Stimulated activated naive CD8-positive, alpha-beta T cell treated with anti-CD3 and anti-CD28 coated beads, Interleukin-15, Interleukin-2, amounts not matched to agents 100 ng/mL and 50 ng/mL, for 24 hours (primary cell): Measurements from ENCODE around the gene VAT1L.

Experiments
- H3K27ac Mint-ChIP-seq: one replicate; pipeline ENCODE4 v1.8.0; 2021; ENCODE audit warnings: mild to moderate bottlenecking, mixed read lengths
- H3K27me3 Mint-ChIP-seq: one replicate; pipeline ENCODE4 v1.8.0; 2021; ENCODE audit warnings: mixed read lengths
- H3K36me3 Mint-ChIP-seq: one replicate; pipeline ENCODE4 v1.8.0; 2021; ENCODE audit warnings: low read depth, mixed read lengths
- H3K4me1 Mint-ChIP-seq: one replicate; pipeline ENCODE4 v1.8.0; 2021; ENCODE audit warnings: low read depth, mixed read lengths
- H3K4me3 Mint-ChIP-seq: one replicate; pipeline ENCODE4 v1.8.0; 2021; ENCODE audit warnings: mild to moderate bottlenecking, mixed read lengths
- H3K9me3 Mint-ChIP-seq: one replicate; pipeline ENCODE4 v1.8.0; 2021; ENCODE audit warnings: mixed read lengths

The VAT1L gene

GRCh38 chr16:77763994-77764393 is 24.4 kb upstream of the VAT1L start:
- Mint-ChIP-seq H3K36me3 (no peaks in the 10 kb centered on the region), H3K4me3 (no peak overlapping the region), H3K9me3 (no peaks in the 10 kb centered on the region), H3K27ac (no peak overlapping the region), H3K27me3 (peaks cover 9% of the 10 kb centered on the region), H3K4me1 (no peaks in the 10 kb centered on the region)

- Mint-ChIP-seq H3K27me3 (peaks cover 9% of the 10 kb centered on the region), H3K36me3 (no peaks in the 10 kb centered on the region), H3K4me3 (no peak overlapping the region), H3K9me3 (no peaks in the 10 kb centered on the region), H3K27ac (no peak overlapping the region), H3K4me1 (no peaks in the 10 kb centered on the region)
Measured at GRCh38 chr16:77767211-77767610, 21.2 kb upstream of the VAT1L start.

GRCh38 chr16:77767826-77768225 is 20.5 kb upstream of the VAT1L start:
- Mint-ChIP-seq H3K4me1 (no peaks in the 10 kb centered on the region), H3K27me3 (peaks cover 9% of the 10 kb centered on the region), H3K4me3 (no peak overlapping the region), H3K36me3 (no peaks in the 10 kb centered on the region), H3K9me3 (no peaks in the 10 kb centered on the region), H3K27ac (no peak overlapping the region)

- no peaks in the 10 kb centered on the region for H3K9me3 Mint-ChIP-seq
Measured at GRCh38 chr16:77775911-77776909, 12.2 kb upstream of the VAT1L start.

GRCh38 chr16:77777745-77778144 is 10.6 kb upstream of the VAT1L start:
- no peak overlapping the region for H3K27ac Mint-ChIP-seq
- H3K9me3 Mint-ChIP-seq: no peaks in the 10 kb centered on the region
- H3K36me3 Mint-ChIP-seq: no peaks in the 10 kb centered on the region
- H3K4me3 Mint-ChIP-seq: no peak overlapping the region
- H3K4me1 Mint-ChIP-seq: no peaks in the 10 kb centered on the region
- no peaks in the 10 kb centered on the region for H3K27me3 Mint-ChIP-seq

More at GRCh38 chr16:77775911-77776909, 12.2 kb upstream of the VAT1L start:
- Mint-ChIP-seq H3K4me1 (no peaks in the 10 kb centered on the region), H3K4me3 (no peak overlapping the region), H3K27me3 (no peaks in the 10 kb centered on the region), H3K27ac (no peak overlapping the region), H3K36me3 (no peaks in the 10 kb centered on the region)

- no peak overlapping the region for H3K27ac Mint-ChIP-seq
- no peak overlapping the region for H3K4me3 Mint-ChIP-seq
- H3K9me3 Mint-ChIP-seq: no peaks in the 10 kb centered on the region
- H3K4me1 Mint-ChIP-seq: no peaks in the 10 kb centered on the region
- peaks cover 5% of the 10 kb centered on the region for H3K27me3 Mint-ChIP-seq
- no peaks in the 10 kb centered on the region for H3K36me3 Mint-ChIP-seq
Measured at GRCh38 chr16:77780378-77780837, 8.0 kb upstream of the VAT1L start.

GRCh38 chr16:77781091-77781490 is 7.3 kb upstream of the VAT1L start:
- Mint-ChIP-seq H3K9me3 (no peaks in the 10 kb centered on the region), H3K27me3 (peaks cover 10% of the 10 kb centered on the region), H3K4me1 (no peaks in the 10 kb centered on the region), H3K36me3 (no peaks in the 10 kb centered on the region), H3K4me3 (no peak overlapping the region), H3K27ac (no peak overlapping the region)

- H3K4me1 Mint-ChIP-seq: no peaks in the 10 kb centered on the region
- no peak overlapping the region for H3K27ac Mint-ChIP-seq
- H3K36me3 Mint-ChIP-seq: no peaks in the 10 kb centered on the region
- no peak overlapping the region for H3K4me3 Mint-ChIP-seq
- H3K27me3 Mint-ChIP-seq: peaks cover 26% of the 10 kb centered on the region
- no peaks in the 10 kb centered on the region for H3K9me3 Mint-ChIP-seq
Measured at GRCh38 chr16:77782694-77783093, 5.7 kb upstream of the VAT1L start.

- Mint-ChIP-seq H3K4me1 (peaks cover 6% of the 10 kb centered on the region), H3K27me3 (peaks cover 40% of the 10 kb centered on the region), H3K27ac (no peak overlapping the region), H3K4me3 (no peak overlapping the region), H3K9me3 (no peaks in the 10 kb centered on the region), H3K36me3 (no peaks in the 10 kb centered on the region)
Measured at GRCh38 chr16:77784441-77785372, 3.7 kb upstream of the VAT1L start.

GRCh38 chr16:77785373-77785764 is 3.0 kb upstream of the VAT1L start:
- Mint-ChIP-seq H3K27me3 (peaks cover 47% of the 10 kb centered on the region), H3K4me3 (no peak overlapping the region), H3K36me3 (no peaks in the 10 kb centered on the region)

GRCh38 chr16:77786186-77786847 is 2.0 kb upstream of the VAT1L start:
- peaks cover 54% of the 10 kb centered on the region for H3K27me3 Mint-ChIP-seq

More at GRCh38 chr16:77785373-77785764, 3.0 kb upstream of the VAT1L start:
- Mint-ChIP-seq H3K9me3 (no peaks in the 10 kb centered on the region), H3K27ac (no peak overlapping the region), H3K4me1 (peaks cover 6% of the 10 kb centered on the region)

GRCh38 chr16:77787452-77787851 is 912 bp upstream of the VAT1L start:
- Mint-ChIP-seq H3K27ac (no peak overlapping the region), H3K4me1 (peaks cover 6% of the 10 kb centered on the region), H3K36me3 (no peaks in the 10 kb centered on the region), H3K27me3 (peaks cover 65% of the 10 kb centered on the region), H3K9me3 (no peaks in the 10 kb centered on the region), H3K4me3 (no peak overlapping the region)

More at GRCh38 chr16:77786186-77786847, 2.0 kb upstream of the VAT1L start:
- Mint-ChIP-seq H3K9me3 (no peaks in the 10 kb centered on the region), H3K4me3 (no peak overlapping the region), H3K36me3 (no peaks in the 10 kb centered on the region), H3K27ac (no peak overlapping the region), H3K4me1 (peaks cover 6% of the 10 kb centered on the region)

GRCh38 chr16:77789085-77790008 is 983 bp downstream of the VAT1L start:
- no peak overlapping the region for H3K27ac Mint-ChIP-seq
- peak overlapping the region; percentile 2 for H3K4me3 Mint-ChIP-seq
- H3K9me3 Mint-ChIP-seq: no peaks in the 10 kb centered on the region
- peaks cover 65% of the 10 kb centered on the region for H3K27me3 Mint-ChIP-seq
- H3K4me1 Mint-ChIP-seq: peaks cover 6% of the 10 kb centered on the region
- H3K36me3 Mint-ChIP-seq: no peaks in the 10 kb centered on the region

GRCh38 chr16:77790009-77790372 is 1.6 kb downstream of the VAT1L start:
- H3K27ac Mint-ChIP-seq: no peak overlapping the region
- no peaks in the 10 kb centered on the region for H3K36me3 Mint-ChIP-seq
- no peaks in the 10 kb centered on the region for H3K9me3 Mint-ChIP-seq
- peaks cover 6% of the 10 kb centered on the region for H3K4me1 Mint-ChIP-seq
- H3K4me3 Mint-ChIP-seq: no peak overlapping the region
- H3K27me3 Mint-ChIP-seq: peaks cover 65% of the 10 kb centered on the region
